ENCODE measurements around the gene SPATA19.

Gene SPATA19

DNA sequence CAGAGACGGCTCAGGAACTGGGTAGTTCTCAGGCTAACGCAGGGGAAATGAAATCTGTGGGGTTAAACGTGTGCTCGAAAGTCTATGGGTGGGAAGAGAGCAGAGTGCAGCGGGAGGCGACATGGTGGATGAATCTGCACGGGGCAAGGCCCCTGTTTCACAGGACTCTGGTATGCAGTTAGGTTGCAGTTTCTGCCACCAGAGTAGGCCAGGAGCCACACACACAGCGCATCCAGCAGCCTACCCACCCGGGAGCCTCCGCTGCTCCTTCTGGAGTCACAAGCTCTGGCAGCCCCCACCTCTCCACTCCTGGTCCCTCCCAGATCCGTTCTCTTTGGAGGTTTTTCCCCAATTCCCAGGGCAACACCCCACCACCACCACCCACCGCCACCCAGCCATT, 27.0 kb downstream of the SPATA19 start:
- no peaks in the 10 kb centered on the region for H3K36me3 Mint-ChIP-seq
- ATAC-seq (replicated peaks) (no peak), DNase-seq (no peak)
- no peak overlapping the region for H3K4me3 Mint-ChIP-seq
- no peaks in the 10 kb centered on the region for H3K4me1 Mint-ChIP-seq
- H3K27me3 Mint-ChIP-seq: peaks cover 0 to 4% of the 10 kb centered on the region in 2 donors
- peaks cover 0 to 5% of the 10 kb centered on the region in 2 donors for H3K9me3 Mint-ChIP-seq
- no peak overlapping the region for H3K27ac Mint-ChIP-seq

DNA sequence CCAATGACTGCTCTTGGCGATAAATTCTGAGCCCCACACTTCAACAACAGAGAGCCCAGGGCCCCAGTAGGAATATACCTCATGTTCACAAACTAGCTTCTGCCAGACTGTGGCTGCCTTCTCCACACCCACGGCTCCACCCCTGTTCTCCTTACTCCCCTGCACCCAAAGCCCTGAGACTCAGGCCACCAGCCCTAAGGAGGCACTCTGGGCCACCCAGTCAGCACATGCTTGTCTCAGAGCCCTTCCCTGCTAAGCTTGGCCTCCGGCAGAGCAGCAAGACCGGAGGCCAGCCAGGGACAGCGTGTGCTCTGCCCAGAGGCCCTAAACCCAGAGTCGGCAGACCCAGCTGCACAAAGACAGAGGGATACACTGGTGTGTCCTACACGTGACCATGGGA, 27.9 kb downstream of the SPATA19 start:
- ATAC-seq (replicated peaks): no peak
- no peaks in the 10 kb centered on the region for H3K36me3 Mint-ChIP-seq

DNA sequence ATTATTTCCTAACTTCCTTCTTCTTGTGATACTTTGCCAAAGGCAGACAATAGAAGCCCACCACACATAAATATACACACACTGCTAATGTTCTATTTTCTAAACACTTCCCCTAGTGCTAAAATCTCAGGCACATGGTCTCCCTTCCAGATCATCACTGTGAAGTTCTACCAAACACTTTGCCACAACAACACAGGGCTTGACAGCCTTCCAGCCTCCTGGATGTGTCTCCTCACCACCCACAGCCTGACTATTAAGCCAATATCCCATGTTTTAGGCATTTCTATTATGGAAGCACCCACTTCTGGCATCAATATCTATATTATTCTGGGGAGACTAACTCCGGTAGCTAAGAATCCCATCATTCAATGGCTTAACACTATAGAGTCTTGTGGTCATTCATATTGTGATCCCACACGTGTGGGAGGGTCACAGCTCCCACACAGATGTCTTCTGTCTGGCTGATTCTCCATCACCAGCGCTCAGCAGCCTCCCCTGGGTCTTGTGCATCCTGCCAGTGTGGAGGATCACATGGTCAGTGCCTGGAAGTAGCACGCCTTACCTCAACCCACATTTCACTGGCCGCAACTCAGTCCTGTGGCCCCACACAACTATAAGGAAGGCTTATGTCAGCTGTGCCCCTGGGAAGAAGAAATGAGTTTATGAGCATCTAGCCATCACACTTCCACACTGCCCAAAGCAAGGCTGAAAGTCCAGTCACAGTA, 29.0 kb downstream of the SPATA19 start:
- H3K36me3 Mint-ChIP-seq: no peaks in the 10 kb centered on the region
- peaks cover 0 to 4% of the 10 kb centered on the region in 2 donors for H3K27me3 Mint-ChIP-seq
- peaks cover 0 to 5% of the 10 kb centered on the region in 2 donors for H3K9me3 Mint-ChIP-seq
- DNase-seq: no peak
- no peak overlapping the region for H3K4me3 Mint-ChIP-seq
- no peaks in the 10 kb centered on the region for H3K4me1 Mint-ChIP-seq
- H3K27ac Mint-ChIP-seq: no peak overlapping the region
- no peak for ATAC-seq (replicated peaks)

More for the DNA sequence above, 27.9 kb downstream of the SPATA19 start:
- Mint-ChIP-seq H3K27me3 (peaks cover 0 to 4% of the 10 kb centered on the region in 2 donors), H3K27ac (no peak overlapping the region), H3K4me3 (no peak overlapping the region), H3K4me1 (no peaks in the 10 kb centered on the region), H3K9me3 (peaks cover 0 to 5% of the 10 kb centered on the region in 2 donors)
- no peak for DNase-seq

DNA sequence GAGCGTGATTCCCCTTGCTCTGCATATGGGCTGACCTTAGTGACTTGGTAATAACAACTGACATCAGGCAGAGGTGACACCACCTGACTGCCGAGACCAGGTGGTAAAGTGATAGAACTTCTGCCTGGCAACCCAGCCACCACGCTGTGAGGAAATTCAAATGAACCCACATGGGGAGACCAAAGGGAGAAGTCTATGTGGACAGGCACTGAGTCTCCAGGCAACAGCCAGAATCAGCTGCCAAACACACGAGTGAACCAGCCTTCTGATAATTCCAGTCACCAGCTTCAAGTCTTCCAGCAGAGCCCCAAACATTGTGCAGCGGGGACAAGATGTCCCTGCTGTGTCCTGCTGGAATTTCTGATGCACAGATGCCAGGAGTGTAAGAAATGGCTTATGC, 29.7 kb downstream of the SPATA19 start:
- ATAC-seq (replicated peaks): no peak
- H3K27me3 Mint-ChIP-seq: peaks cover 0 to 4% of the 10 kb centered on the region in 2 donors

DNA sequence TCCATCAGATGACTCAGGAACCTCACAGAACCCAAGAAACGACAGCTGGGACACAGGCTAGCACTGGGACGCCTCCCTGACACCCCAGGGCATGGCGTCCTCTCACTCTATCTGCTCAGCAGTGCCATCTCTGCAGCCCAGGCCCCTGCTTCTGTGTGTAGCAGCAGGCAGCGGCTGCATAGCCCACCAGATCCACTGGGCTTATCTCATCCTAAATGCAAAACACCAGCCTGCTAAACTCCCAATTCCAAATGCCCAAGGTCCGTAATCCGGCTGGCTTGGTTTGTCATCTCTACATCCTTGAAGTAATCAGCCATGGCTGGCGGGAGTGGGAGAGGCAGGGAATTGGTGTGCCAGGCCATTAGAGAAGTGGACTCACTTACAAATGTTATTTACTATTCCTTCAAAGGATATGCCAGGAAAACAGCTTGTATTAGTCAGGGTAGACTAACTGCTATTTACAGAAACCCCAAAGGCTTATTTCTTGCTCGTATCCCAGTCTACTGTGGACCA, 30.7 kb downstream of the SPATA19 start:
- H3K4me3 Mint-ChIP-seq: no peak overlapping the region
- no peaks in the 10 kb centered on the region for H3K4me1 Mint-ChIP-seq
- DNase-seq: no peak
- H3K27ac Mint-ChIP-seq: no peak overlapping the region
- ATAC-seq (replicated peaks): no peak
- peaks cover 0 to 4% of the 10 kb centered on the region in 2 donors for H3K27me3 Mint-ChIP-seq
- H3K36me3 Mint-ChIP-seq: no peaks in the 10 kb centered on the region
- peaks cover 0 to 5% of the 10 kb centered on the region in 2 donors for H3K9me3 Mint-ChIP-seq

More for the DNA sequence above, 29.7 kb downstream of the SPATA19 start:
- Mint-ChIP-seq H3K9me3 (peaks cover 0 to 5% of the 10 kb centered on the region in 2 donors), H3K27ac (no peak overlapping the region), H3K4me3 (no peak overlapping the region), H3K4me1 (no peaks in the 10 kb centered on the region), H3K36me3 (no peaks in the 10 kb centered on the region)
- no peak for DNase-seq

DNA sequence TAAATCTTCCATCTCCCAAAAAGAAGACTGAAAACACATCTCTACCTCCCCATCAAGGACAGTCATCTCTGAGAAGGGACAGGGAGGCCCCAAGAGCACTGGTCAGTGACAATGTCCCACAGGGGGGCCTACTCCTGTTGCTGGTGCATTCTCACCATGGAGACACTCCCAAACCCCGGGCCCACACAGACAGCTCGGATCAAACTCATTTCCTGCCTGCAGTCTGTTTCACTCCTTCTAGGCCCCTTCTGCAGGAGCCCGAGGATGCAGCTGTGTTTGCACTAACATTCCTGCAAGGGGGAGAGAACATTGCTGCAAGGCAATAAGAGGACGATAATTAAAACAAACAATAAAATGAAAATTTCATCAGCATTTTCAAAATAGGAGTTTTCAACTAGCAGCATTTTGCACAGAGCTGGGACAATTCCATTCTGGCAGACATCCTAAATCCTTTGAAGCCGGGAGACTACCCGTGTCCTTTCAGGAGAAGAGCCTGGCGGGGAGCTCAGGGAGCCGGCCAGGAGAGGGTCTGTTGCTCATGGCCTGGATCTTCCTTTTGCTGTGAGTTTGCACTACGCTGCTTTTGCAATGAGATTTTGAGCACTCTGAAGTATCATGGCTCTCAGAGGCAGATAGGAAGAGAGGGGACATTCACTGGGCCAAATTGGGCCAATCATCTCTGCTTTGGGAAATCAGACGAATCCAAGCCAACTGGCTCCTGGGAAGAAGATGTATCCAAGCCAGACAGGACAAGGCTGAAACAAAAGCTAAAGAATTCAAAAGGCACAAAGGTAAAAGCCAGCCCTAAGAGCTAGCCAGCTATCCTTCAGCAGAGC, 33.2 kb downstream of the SPATA19 start:
- Mint-ChIP-seq H3K4me3 (no peak overlapping the region), H3K27ac (no peak overlapping the region), H3K27me3 (peaks cover 0 to 4% of the 10 kb centered on the region in 2 donors), H3K36me3 (no peaks in the 10 kb centered on the region), H3K9me3 (peaks cover 0 to 6% of the 10 kb centered on the region in 2 donors), H3K4me1 (no peaks in the 10 kb centered on the region)
- ATAC-seq (replicated peaks) (no peak), DNase-seq (no peak)

DNA sequence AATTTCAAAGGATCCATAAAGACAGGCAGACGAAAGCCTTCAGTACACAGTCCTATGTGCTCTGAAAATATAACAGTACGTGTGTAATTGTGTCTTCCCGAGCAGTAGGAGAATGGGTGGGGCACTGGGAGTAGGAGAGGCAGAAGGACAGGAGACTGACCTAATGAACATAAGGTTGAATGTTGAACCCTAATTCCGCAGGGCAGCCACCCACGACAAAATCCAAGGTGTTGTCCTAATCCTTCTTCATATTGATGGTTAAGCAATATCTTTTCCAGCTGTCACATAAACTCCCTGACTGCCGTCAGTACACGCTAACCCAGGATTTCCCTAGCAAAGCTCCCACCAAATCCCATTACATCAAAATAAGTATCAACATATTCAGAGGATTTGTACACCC, 34.5 kb downstream of the SPATA19 start:
- ATAC-seq (replicated peaks): no peak
- Mint-ChIP-seq H3K4me1 (no peaks in the 10 kb centered on the region), H3K9me3 (peaks cover 0 to 6% of the 10 kb centered on the region in 2 donors), H3K27me3 (peaks cover 0 to 4% of the 10 kb centered on the region in 2 donors), H3K27ac (no peak overlapping the region), H3K4me3 (no peak overlapping the region), H3K36me3 (no peaks in the 10 kb centered on the region)
- DNase-seq: no peak

DNA sequence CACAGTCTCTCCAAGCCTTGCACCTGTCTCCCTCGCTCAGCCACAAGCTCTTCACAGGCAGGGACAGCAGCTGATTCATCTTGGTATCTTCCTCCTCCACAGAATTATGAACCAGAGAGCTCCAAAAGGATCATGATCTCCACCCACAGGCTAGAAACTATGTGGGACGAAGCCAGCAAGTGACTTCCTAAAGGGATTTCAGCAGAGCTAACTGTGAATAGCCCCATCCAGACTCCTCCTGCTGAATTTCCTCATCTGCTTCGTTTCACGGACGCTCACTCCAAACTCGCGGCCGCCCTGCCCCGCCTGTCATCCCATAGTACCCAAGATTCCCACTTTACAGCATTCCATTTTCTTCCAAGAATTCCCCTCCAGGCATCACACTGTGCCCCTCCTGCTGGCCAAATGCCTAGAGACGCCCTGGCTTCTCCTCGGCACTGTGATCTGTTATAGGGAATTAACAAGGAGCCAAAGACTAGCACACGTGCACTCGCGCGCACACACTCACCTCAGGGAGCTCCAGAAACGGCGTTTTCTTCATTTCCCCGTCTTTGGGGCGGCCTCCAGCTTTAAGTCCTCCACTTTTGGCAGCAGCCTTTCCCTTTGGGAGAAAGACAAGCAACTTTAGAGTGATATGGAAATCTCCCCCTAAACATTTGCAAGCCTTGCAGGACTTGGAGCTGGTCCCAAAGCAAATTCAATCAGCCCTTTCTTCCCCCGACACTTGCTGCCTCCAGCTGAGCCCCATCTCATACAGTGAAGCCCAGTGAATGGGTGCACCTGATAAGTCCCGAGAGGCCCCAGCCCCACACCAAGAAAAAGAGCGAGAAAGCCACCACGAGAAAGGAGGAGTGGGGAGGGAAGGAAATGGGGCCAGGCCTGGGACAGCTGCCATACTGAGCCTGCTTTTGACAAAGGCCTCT, 35.5 kb downstream of the SPATA19 start:
- Mint-ChIP-seq H3K27me3 (peaks cover 0 to 4% of the 10 kb centered on the region in 2 donors), H3K4me3 (no peak overlapping the region), H3K27ac (no peak overlapping the region), H3K4me1 (no peaks in the 10 kb centered on the region), H3K9me3 (peaks cover 0 to 6% of the 10 kb centered on the region in 2 donors), H3K36me3 (no peaks in the 10 kb centered on the region)
- DNase-seq (no peak), ATAC-seq (replicated peaks) (no peak)

DNA sequence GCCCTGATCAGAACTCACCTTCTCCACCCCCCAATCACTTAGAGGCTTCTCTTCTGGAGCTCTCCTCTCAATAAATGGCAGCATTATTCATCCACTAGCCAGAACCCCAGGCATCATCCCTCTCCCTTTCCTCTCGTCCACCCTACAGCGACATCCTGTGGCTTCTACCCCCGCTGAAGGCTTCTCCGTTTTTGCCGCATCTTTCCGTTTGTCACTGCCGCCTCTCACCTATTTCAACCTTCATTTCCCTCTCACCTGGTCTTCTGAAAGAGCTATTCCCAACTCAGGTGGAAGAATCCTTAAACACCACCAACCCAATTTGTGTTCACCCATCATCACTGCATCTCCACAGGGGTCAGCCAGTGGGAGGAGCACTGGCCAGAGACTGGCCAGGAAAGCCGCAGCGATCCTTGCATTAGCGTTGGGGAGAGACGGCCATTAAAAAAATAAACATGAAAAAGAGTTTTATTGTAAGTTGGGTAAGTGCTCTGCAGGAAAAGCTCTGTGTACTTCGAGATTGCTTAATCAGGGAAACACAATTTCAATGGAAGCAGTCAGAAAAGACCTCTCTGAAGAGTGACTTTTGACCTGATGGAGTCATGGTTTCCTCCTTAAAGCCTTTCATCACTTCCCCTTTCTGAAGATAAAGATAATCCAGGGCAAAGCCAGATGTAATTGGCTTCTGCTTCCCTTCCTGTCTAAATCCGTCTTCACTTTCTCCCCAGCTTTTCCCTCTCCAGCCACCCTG, 36.7 kb downstream of the SPATA19 start:
- Mint-ChIP-seq H3K9me3 (peaks cover 0 to 3% of the 10 kb centered on the region in 2 donors), H3K4me3 (no peak overlapping the region), H3K36me3 (no peaks in the 10 kb centered on the region), H3K27me3 (peaks cover 0 to 1% of the 10 kb centered on the region in 2 donors), H3K4me1 (no peaks in the 10 kb centered on the region), H3K27ac (no peak overlapping the region)
- DNase-seq (no peak), ATAC-seq (replicated peaks) (no peak)

DNA sequence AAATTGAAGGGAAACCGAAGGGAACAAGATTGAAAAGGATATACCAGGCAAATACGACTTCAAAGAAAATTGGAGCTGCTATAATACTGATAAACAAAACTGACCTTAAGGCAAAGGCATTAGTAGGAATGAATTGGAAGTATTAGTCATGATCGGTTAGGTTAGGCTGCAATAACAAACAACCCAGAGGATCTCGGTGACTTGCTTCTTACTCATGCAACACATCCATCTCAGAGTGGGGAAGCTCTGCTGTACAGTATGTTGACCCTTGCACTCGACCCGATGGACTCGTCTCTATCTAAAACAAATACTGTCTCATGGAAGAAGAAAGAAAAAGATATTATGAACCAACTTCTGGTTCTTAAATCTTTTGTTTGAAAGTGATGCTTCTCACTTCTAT, 42.3 kb downstream of the SPATA19 start:
- H3K4me1 Mint-ChIP-seq: no peaks in the 10 kb centered on the region
- no peaks in the 10 kb centered on the region for H3K36me3 Mint-ChIP-seq
- H3K27ac Mint-ChIP-seq: no peak overlapping the region
- H3K4me3 Mint-ChIP-seq: no peak overlapping the region
- H3K27me3 Mint-ChIP-seq: no peaks in the 10 kb centered on the region
- H3K9me3 Mint-ChIP-seq: no peaks in the 10 kb centered on the region
- ATAC-seq (replicated peaks) (no peak), DNase-seq (no peak)

DNA sequence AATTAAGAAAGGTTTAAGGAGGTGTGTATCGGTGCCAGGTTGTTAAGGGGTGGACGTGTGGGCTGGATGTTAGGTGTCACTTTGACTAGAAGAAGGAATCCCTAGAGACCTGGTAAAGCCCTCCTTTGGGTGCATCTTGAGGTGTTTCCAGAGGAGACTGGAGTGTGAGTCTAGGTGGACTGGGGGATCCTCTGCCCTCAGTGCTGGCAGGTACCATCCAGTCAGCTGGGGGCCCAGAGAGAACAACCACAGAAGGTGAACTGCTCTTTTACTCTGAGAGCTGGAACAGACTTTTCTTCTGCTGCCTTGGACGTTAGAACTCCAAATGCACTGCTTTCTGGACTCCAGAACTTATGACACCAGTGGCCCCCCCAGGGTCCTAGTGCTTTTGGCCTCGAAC, 44.0 kb downstream of the SPATA19 start:
- Mint-ChIP-seq H3K27me3 (no peaks in the 10 kb centered on the region), H3K27ac (no peak overlapping the region), H3K9me3 (no peaks in the 10 kb centered on the region), H3K4me3 (no peak overlapping the region), H3K36me3 (no peaks in the 10 kb centered on the region), H3K4me1 (no peaks in the 10 kb centered on the region)
- ATAC-seq (replicated peaks) (no peak), DNase-seq (no peak)

DNA sequence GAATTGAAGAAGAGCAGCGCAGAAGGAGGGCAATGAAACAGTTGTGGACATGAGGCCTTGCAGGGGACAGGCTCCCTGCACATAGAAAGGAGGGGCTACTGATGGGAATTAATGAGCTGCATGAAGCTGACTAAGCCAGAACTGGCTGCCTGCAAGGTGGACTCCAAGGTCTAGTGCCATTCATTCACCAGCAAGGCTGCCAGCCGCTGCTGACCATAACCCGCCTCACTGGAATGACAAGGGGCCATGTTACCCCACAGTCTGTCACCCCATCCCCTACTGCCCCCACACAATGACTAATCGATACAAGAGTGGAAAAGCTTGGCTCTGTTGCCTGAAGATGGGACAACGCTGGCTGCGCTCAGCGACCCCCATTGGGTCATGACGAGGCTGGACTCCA, 44.6 kb downstream of the SPATA19 start:
- no peak for ATAC-seq (replicated peaks)
- Mint-ChIP-seq H3K9me3 (no peaks in the 10 kb centered on the region), H3K27ac (no peak overlapping the region), H3K36me3 (no peaks in the 10 kb centered on the region), H3K4me1 (no peaks in the 10 kb centered on the region), H3K27me3 (no peaks in the 10 kb centered on the region), H3K4me3 (no peak overlapping the region)
- DNase-seq: no peak

DNA sequence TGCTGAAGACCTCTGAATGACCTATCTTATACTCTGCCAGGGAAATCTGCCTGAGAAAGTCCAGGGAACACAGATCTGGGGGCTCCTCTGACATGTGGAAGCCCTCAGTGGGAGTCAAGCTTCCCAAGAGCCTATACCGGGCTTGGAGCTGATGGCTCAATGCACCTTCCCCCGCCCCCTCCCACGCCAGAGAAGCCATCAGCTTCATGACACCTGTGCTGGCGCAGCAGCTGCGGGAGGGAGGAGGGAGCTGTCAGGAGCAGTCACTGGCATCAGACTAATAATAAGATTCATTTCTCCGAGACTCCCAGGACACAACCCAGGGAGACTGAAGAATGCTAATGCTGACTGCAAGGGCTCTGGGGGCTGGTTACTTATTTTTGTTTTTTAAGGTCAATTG, 47.8 kb downstream of the SPATA19 start:
- peaks cover 13 to 14% of the 10 kb centered on the region in 2 donors for H3K9me3 Mint-ChIP-seq
- H3K4me1 Mint-ChIP-seq: no peaks in the 10 kb centered on the region
- ATAC-seq (replicated peaks): no peak
- no peaks in the 10 kb centered on the region for H3K36me3 Mint-ChIP-seq
- no peaks in the 10 kb centered on the region for H3K27me3 Mint-ChIP-seq
- H3K4me3 Mint-ChIP-seq: no peak overlapping the region
- H3K27ac Mint-ChIP-seq: no peak overlapping the region
- no peak for DNase-seq

All from stimulated activated naive B cell treated with anti-CD40 and anti-IgM and Interleukin-4, amounts not matched to agents 10 μg/mL and 1 μg/mL and 100 μg/mL, for 72 hours (primary cell).